H1 (cell line): ENCODE results near the gene PAQR7. TPM values are rescaled to one million over a fixed set of nuclear protein-coding genes. Genes with fewer than 3 reads are reported as not detected.

Source experiments
- CTCF ChIA-PET: fragments of 300-600 bp; sonication (Branson Sonifier 250); formaldehyde crosslinking; loops from one replicate; lab custom pipeline; 2021; ENCODE audit not compliant: partially characterized antibody; lab: Charles Lee
- POLR2A ChIA-PET: fragments of 300-600 bp; sonication (Branson Sonifier 250); formaldehyde crosslinking; loops from one replicate; lab custom pipeline; 2021; ENCODE audit warnings: inconsistent platforms; ENCODE audit not compliant: partially characterized antibody; lab: Charles Lee
- DNase-seq, 2 experiments: peaks; one replicate each; pipeline versions ENCODE4 v3.0.0 to v3.0.0-alpha.2; 2010 to 2022; ENCODE audit warnings: low spot score in 2 of 2, low read depth in 1 of 2, mixed read lengths in 1 of 2
- FAIRE-seq: peaks from 2 replicates; lab custom pipeline; 2011; peaks lifted over from hg19 to GRCh38; lab: Jason Lieb, UNC
- H2AFZ ChIP-seq: 2 replicates; pipeline ENCODE4 v1.8.1; 2012; ENCODE audit warnings: low read length, inconsistent platforms
- H2AK5ac ChIP-seq: 2 replicates; pipeline ENCODE4 v1.6.1; 2013; ENCODE audit warnings: low read depth, low read length
- H2BK120ac ChIP-seq: replicated peaks from 2 replicates; pipeline ENCODE3; 2013; ENCODE audit warnings: low read depth, low read length, inconsistent platforms
- H2BK12ac ChIP-seq: 2 replicates; pipeline ENCODE4 v1.6.1; 2013; ENCODE audit warnings: low read depth, low read length
- H2BK15ac ChIP-seq: 2 replicates; pipeline ENCODE4 v1.6.1; 2013; ENCODE audit warnings: low read length
- H2BK20ac ChIP-seq: 2 replicates; pipeline ENCODE4 v1.6.1; 2013; ENCODE audit warnings: low read length
- H2BK5ac ChIP-seq: 2 replicates; pipeline ENCODE4 v1.6.1; 2013; ENCODE audit warnings: low read depth, low read length
- H3K14ac ChIP-seq: 2 replicates; pipeline ENCODE4 v1.6.1; 2013; ENCODE audit warnings: inconsistent platforms; ENCODE audit not compliant: insufficient read length
- H3K18ac ChIP-seq: 2 replicates; pipeline ENCODE4 v1.6.1; 2013; ENCODE audit warnings: low read length; ENCODE audit errors: extremely low read depth
- H3K23ac ChIP-seq: 2 replicates; pipeline ENCODE4 v1.6.1; 2013; ENCODE audit warnings: inconsistent platforms; ENCODE audit not compliant: insufficient read length
- H3K23me2 ChIP-seq: 2 replicates; pipeline ENCODE4 v1.6.1; 2013; ENCODE audit warnings: low read depth, low read length
- H3K27ac ChIP-seq: 2 replicates; pipeline ENCODE4 v1.6.1; 2011; ENCODE audit warnings: low read depth, low read length, inconsistent platforms
- H3K27me3 ChIP-seq, 4 experiments: replicated peaks in 1 of 4; 1 replicate in 1 of 4; 2 replicates in 3 of 4; pipeline versions ENCODE4 v1.6.1 to v1.8.1; 2011 to 2013; ENCODE audit warnings: low read length in 3 of 4, mild to moderate bottlenecking in 3 of 4, inconsistent platforms in 2 of 4, mixed read lengths in 2 of 4, moderate library complexity in 1 of 4; ENCODE audit not compliant: control insufficient read depth in 3 of 4, insufficient read depth in 3 of 4; ENCODE audit errors: extremely low read depth in 1 of 4
- H3K36me3 ChIP-seq, 4 experiments: 2 replicates each; pipeline versions ENCODE4 v1.6.1 to v1.8.1; 2011 to 2013; ENCODE audit warnings: mild to moderate bottlenecking in 4 of 4, low read length in 3 of 4, moderate library complexity in 2 of 4, control low read depth in 1 of 4, inconsistent platforms in 1 of 4; ENCODE audit not compliant: insufficient read depth in 4 of 4, control insufficient read depth in 2 of 4
- H3K4ac ChIP-seq: replicated peaks from 2 replicates; pipeline ENCODE3; 2013; ENCODE audit warnings: low read length, low read depth, mixed read lengths, inconsistent platforms; ENCODE audit not compliant: insufficient read length
- H3K4me1 ChIP-seq, 4 experiments: replicated peaks in 1 of 4; 1 replicate in 1 of 4; 2 replicates in 3 of 4; pipeline versions ENCODE4 v1.6.1 to v1.8.1; 2011 to 2013; ENCODE audit warnings: low read length in 3 of 4, inconsistent platforms in 2 of 4, mixed read lengths in 1 of 4; ENCODE audit not compliant: insufficient read depth in 4 of 4, control insufficient read depth in 3 of 4
- H3K4me2 ChIP-seq, 2 experiments: 2 replicates each; pipeline versions ENCODE4 v1.6.1 to v1.8.1; 2011 to 2013; ENCODE audit warnings: low read depth in 2 of 2, low read length in 2 of 2, control low read depth in 1 of 2, inconsistent platforms in 1 of 2, mild to moderate bottlenecking in 1 of 2; ENCODE audit not compliant: insufficient read depth in 1 of 2
- H3K4me3 ChIP-seq, 4 experiments: fragments of 200-600, 300-600 bp in 1 of 4; sonication (generic), shearing (Covaris generic), sonication (Bioruptor Twin) in 1 of 4; 2 replicates each; pipeline versions ENCODE4 v1.5.1 to v1.8.1; 2011 to 2016; ENCODE audit warnings: low read length in 4 of 4, low read depth in 3 of 4, control low read depth in 2 of 4, inconsistent platforms in 2 of 4, mild to moderate bottlenecking in 2 of 4, mixed read lengths in 1 of 4, moderate library complexity in 1 of 4; ENCODE audit not compliant: insufficient read depth in 2 of 4; ENCODE audit errors: extremely low read depth in 1 of 4
- H3K56ac ChIP-seq: replicated peaks from 2 replicates; pipeline ENCODE3; 2013; ENCODE audit warnings: low read depth, mild to moderate bottlenecking, mixed read lengths, low read length, inconsistent platforms; ENCODE audit not compliant: insufficient read length
- H3K79me1 ChIP-seq: 2 replicates; pipeline ENCODE4 v1.6.1; 2013; ENCODE audit warnings: low read depth, low read length, control low read depth
- H3K79me2 ChIP-seq, 2 experiments: 2 replicates each; pipeline versions ENCODE4 v1.6.1 to v1.8.1; 2012 to 2013; ENCODE audit warnings: low read length in 2 of 2, mild to moderate bottlenecking in 2 of 2, inconsistent platforms in 1 of 2; ENCODE audit not compliant: insufficient read depth in 2 of 2, control insufficient read depth in 1 of 2
- H3K9ac ChIP-seq, 4 experiments: replicated peaks in 1 of 4; 1 replicate in 1 of 4; 2 replicates in 3 of 4; pipeline versions ENCODE4 v1.6.1 to v1.8.1; 2011 to 2013; ENCODE audit warnings: low read depth in 3 of 4, low read length in 3 of 4, control low read depth in 2 of 4, mild to moderate bottlenecking in 2 of 4, moderate library complexity in 2 of 4, inconsistent platforms in 1 of 4; ENCODE audit errors: extremely low read depth in 1 of 4
- H3K9me3 ChIP-seq, 2 experiments: 2 replicates each; pipeline versions ENCODE4 v1.6.1 to v1.8.1; 2012 to 2013; ENCODE audit warnings: mild to moderate bottlenecking in 2 of 2, moderate library complexity in 2 of 2, control low read depth in 1 of 2, inconsistent platforms in 1 of 2, low read depth in 1 of 2, low read length in 1 of 2, mixed read lengths in 1 of 2; ENCODE audit not compliant: insufficient read depth in 2 of 2
- H4K20me1 ChIP-seq, 2 experiments: replicated peaks in 1 of 2; 2 replicates each; pipeline versions ENCODE3 to v1.8.1; 2011 to 2013; ENCODE audit warnings: inconsistent platforms in 2 of 2, low read length in 2 of 2, mild to moderate bottlenecking in 1 of 2; ENCODE audit not compliant: insufficient read depth in 2 of 2, control insufficient read depth in 1 of 2
- H4K5ac ChIP-seq: 2 replicates; pipeline ENCODE4 v1.6.1; 2013; ENCODE audit warnings: low read length, low read depth, mixed read lengths, inconsistent platforms; ENCODE audit not compliant: insufficient read length
- H4K8ac ChIP-seq: 2 replicates; pipeline ENCODE4 v1.8.0; 2013; ENCODE audit warnings: mild to moderate bottlenecking, moderate library complexity, low read length, inconsistent platforms; ENCODE audit not compliant: insufficient read depth; ENCODE audit errors: extremely low read depth
- H4K91ac ChIP-seq: replicated peaks from 2 replicates; pipeline ENCODE3; 2013; ENCODE audit warnings: low read length, mixed read lengths, inconsistent platforms; ENCODE audit not compliant: insufficient read length
- CBX8 ChIP-seq: fragments of 300-800, 300-1000 bp; sonication (generic); IDR thresholded peaks from 2 replicates; pipeline ENCODE4 v1.7.1; 2016; ENCODE audit warnings: low read depth, low read length, borderline replicate concordance
- EP300 ChIP-seq, 2 experiments: IDR thresholded peaks; 1 replicate in 1 of 2; 2 replicates in 1 of 2; pipeline ENCODE4 v1.6.1; 2011 to 2012; ENCODE audit warnings: low read depth in 2 of 2, low read length in 2 of 2, mild to moderate bottlenecking in 2 of 2, borderline replicate concordance in 1 of 2, inconsistent platforms in 1 of 2, moderate library complexity in 1 of 2
- EZH2 ChIP-seq: fragments of 200-600 bp; sonication (generic); IDR thresholded peaks from 2 replicates; pipeline ENCODE4 v1.7.1; 2012; ENCODE audit warnings: low read depth, mild to moderate bottlenecking, moderate library complexity, low read length, inconsistent platforms; ENCODE audit not compliant: severe bottlenecking
- KDM5A ChIP-seq: fragments of 200-600 bp; IDR thresholded peaks from 2 replicates; pipeline ENCODE4 v1.7.1; 2012; ENCODE audit warnings: mild to moderate bottlenecking, low read length, inconsistent platforms, mixed read lengths
- SIN3A ChIP-seq, 2 experiments: IDR thresholded peaks in 1 of 2; conservative IDR thresholded peaks in 1 of 2; 2 replicates each; pipeline ENCODE4 v1.6.1; 2011 to 2012; ENCODE audit warnings: low read length in 2 of 2, improper control_type of control experiment in 1 of 2, low read depth in 1 of 2, mild to moderate bottlenecking in 1 of 2
- WGBS, 2 experiments: shearing (Covaris generic) in 1 of 2; methylation state at CpG; one replicate each; pipeline versions ENCODE4 v1.1.6 to v1.1.7; 2013 to 2015; ENCODE audit warnings: low lambda C conversion rate in 2 of 2, mixed read lengths in 2 of 2, inconsistent platforms in 1 of 2, low coverage in 1 of 2, missing lambda C conversion rate in 1 of 2; ENCODE audit not compliant: insufficient replicate concordance in 2 of 2, insufficient coverage in 1 of 2, insufficient read length in 1 of 2; ENCODE audit errors: extremely low coverage in 1 of 2, missing lambda C conversion rate in 1 of 2; 5-methylcytosine and 5-hydroxymethylcytosine counted together
- polyA plus RNA-seq, 7 experiments: library from polyadenylated mRNA; depleted of rRNA in 3 of 7; stranded (reverse) in 5 of 7; unstranded in 2 of 7; fragments of >200 nt in 5 of 7; fragments of 200-250 nt in 2 of 7; gene quantifications; 1 replicate in 5 of 7; 2 replicates in 1 of 7; 4 replicates in 1 of 7; pipeline versions ENCODE4 v1.2.1 to v1.2.3, GENCODE V29; 2011 to 2013; ENCODE audit warnings: missing spikeins in 2 of 7, mixed read lengths in 2 of 7
- total RNA-seq: library from RNA; stranded (reverse); fragmentation: NEBNext Ultra II Directional; extraction: Animal tissue kit (Norgen Biotek cat#: 25700); gene quantifications from 2 replicates; pipeline ENCODE4 v1.2.1, GENCODE V29; 2021
- TF ChIP-seq, protein P1 (sequence below): IDR thresholded peaks from 2 replicates; pipeline ENCODE4 v1.6.1; 2012; ENCODE audit warnings: inconsistent platforms
- TF ChIP-seq, protein P2 (sequence below): IDR thresholded peaks from 2 replicates; pipeline ENCODE4 v1.6.1; 2012; ENCODE audit warnings: low read length, inconsistent platforms

The PAQR7 gene
- total and polyA plus RNA-seq, 2 of the 8 experiments (the other 6 are each of a cell fraction or from before 2014, with no cell fraction given) = 7.3 to 7.4 TPM

- Histone ChIP-seq H2AK5ac (no peak overlapping the region), H3K9me3 (no peaks in the 10 kb centered on the region), H2AFZ (no peak overlapping the region), H2BK120ac (no peak overlapping the region), H3K23me2 (peaks cover 8% of the 10 kb centered on the region), H3K18ac (no peak overlapping the region), H3K79me2 (no peaks in the 10 kb centered on the region), H3K23ac (no peak overlapping the region), H4K8ac (no peak overlapping the region), H3K14ac (no peak overlapping the region), H3K56ac (no peak overlapping the region), H2BK15ac (peak overlapping the region; percentile 61; the same call in 1 of the 2 replicates), H2BK12ac (no peak overlapping the region), H3K4ac (no peak overlapping the region), H4K20me1 (no peaks in the 10 kb centered on the region), H3K36me3 (no peaks in the 10 kb centered on the region), H3K4me3 (no peak overlapping the region), H3K9ac (no peak overlapping the region), H3K79me1 (0 out of 2 replicates have a peak, but pooled peaks cover 2% of the 10 kb centered on the region), H4K5ac (no peak overlapping the region), H2BK20ac (no peak overlapping the region), H3K27ac (no peak overlapping the region), H2BK5ac (no peak overlapping the region), H3K4me2 (no peak overlapping the region), H3K4me1 (peaks cover 0 to 10% (median 8%) of the 10 kb centered on the region in 4 experiments; a peak in 5 of 7 replicates), H3K27me3 (peaks cover 0 to 3% (median 1%) of the 10 kb centered on the region in 4 experiments; a peak in 4 of 7 replicates), H4K91ac (no peak overlapping the region)
- POLR2A ChIA-PET = no interaction called here
- WGBS, 2 experiments = 94% methylated on average over 4 of the region's 5 CpGs; no CpG with 5 or more reads in 1 of the 2 experiments
- TF ChIP-seq EP300 (IDR thresholded peaks at IDR 0.05; ENCODE audit: borderline replicate concordance in 1 of 2, low read depth in 2 of 2, low read length in 2 of 2) = no peak
- TF ChIP-seq EZH2 = no peak
- TF ChIP-seq, protein P1, sequence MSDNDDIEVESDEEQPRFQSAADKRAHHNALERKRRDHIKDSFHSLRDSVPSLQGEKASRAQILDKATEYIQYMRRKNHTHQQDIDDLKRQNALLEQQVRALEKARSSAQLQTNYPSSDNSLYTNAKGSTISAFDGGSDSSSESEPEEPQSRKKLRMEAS = no peak
- no peak for TF ChIP-seq KDM5A
- TF ChIP-seq, protein P2, sequence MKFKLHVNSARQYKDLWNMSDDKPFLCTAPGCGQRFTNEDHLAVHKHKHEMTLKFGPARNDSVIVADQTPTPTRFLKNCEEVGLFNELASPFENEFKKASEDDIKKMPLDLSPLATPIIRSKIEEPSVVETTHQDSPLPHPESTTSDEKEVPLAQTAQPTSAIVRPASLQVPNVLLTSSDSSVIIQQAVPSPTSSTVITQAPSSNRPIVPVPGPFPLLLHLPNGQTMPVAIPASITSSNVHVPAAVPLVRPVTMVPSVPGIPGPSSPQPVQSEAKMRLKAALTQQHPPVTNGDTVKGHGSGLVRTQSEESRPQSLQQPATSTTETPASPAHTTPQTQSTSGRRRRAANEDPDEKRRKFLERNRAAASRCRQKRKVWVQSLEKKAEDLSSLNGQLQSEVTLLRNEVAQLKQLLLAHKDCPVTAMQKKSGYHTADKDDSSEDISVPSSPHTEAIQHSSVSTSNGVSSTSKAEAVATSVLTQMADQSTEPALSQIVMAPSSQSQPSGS = no peak
- TF ChIP-seq CBX8 = no peak
- TF ChIP-seq SIN3A (conservative IDR thresholded peaks at IDR 0.05 in 1 of 2, IDR thresholded peaks at IDR 0.05 in 1 of 2; ENCODE audit: low read depth in 1 of 2, low read length in 2 of 2) = no peak
- CTCF ChIA-PET = interaction anchor here (1.3 to 2.8 kb wide), 2 partner anchors 13 to 17 kb away, joined by 4 to 20 read pairs; no protein-coding TSS in a partner anchor
- no peak for DNase-seq
- FAIRE-seq = no peak
Observed at GRCh38 chr1:25878690-25879089, 3.2 kb upstream of the PAQR7 start.
